ENCODE results near the gene NOM1.

DNA sequence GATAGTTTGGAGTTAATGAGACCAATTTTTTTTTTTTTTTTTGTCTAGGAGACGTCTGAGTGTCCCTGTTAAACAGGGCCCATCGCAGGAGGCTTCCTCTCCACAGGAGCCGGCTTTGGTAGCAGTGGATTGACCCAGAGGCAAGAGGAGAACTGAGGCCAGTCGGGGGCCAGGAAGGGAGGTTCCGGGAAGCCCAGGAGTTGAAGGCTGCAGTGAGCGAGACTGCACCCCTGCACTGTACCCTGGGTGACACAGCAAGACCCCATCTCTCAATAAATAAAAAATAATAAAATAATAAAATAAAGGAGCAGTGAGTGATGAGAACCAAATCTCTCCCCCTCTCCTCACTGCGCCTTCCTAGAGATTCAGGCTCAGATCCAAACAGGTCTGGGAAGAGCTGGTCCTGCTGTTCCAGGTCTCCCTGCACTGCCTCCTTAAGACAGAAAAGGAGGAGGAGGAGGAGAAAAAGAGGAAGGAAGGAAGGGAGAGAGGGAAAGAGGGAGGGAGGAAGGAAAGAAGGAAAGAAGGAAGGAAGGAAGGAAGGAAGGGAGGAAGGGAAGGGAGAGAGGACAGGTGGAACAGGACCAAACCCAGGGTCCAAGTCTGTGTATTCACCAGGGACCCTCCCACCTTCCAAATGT is 57.4 kb downstream of the NOM1 start:
- TF ChIP-seq EZH2 (IDR thresholded peaks at IDR 0.05; ENCODE audit: insufficient read depth, poor library complexity, severe bottlenecking), result no peak
- no peak for TF ChIP-seq EZH2phosphoT487 (IDR thresholded peaks at IDR 0.05; ENCODE audit: insufficient read depth, low read depth)
